Measurements from ENCODE around the gene SLC25A34. TPM values are rescaled to one million over a fixed set of nuclear protein-coding genes. Genes with fewer than 3 reads are reported as not detected.

Gene SLC25A34
- total RNA-seq, 1 donor from 2014 or later: 0.73 TPM

- no peaks in the 10 kb centered on the region for H3K36me3 ChIP-seq (ENCODE audit: insufficient read depth, low read length)
- no peak for FAIRE-seq
- no peak overlapping the region for H3K9ac ChIP-seq (ENCODE audit: low read length)
- no peaks in the 10 kb centered on the region for H3K9me3 Mint-ChIP-seq (ENCODE audit: unreplicated experiment)
- no peak overlapping the region for H3K27ac Mint-ChIP-seq (ENCODE audit: unreplicated experiment)
- no peak overlapping the region for H3K4me2 ChIP-seq (ENCODE audit: low read length)
- no peaks in the 10 kb centered on the region for H3K9me3 ChIP-seq (ENCODE audit: insufficient read depth, low read depth, low read length)
- no peaks in the 10 kb centered on the region for H3K4me1 Mint-ChIP-seq (ENCODE audit: low read depth, unreplicated experiment)
- H3K79me2 ChIP-seq (ENCODE audit: insufficient read depth, low read length): no peaks in the 10 kb centered on the region
- TF ChIP-seq CTCF (IDR thresholded peaks at IDR 0.05; ENCODE audit: insufficient read depth, low read depth, low read length): peak; percentile 49
- TF ChIP-seq EZH2 (IDR thresholded peaks at IDR 0.05; ENCODE audit: insufficient read depth, low read length): no peak
- H3K4me1 ChIP-seq (ENCODE audit: insufficient read depth, low read length): no peaks in the 10 kb centered on the region
- no peak overlapping the region for H3K4me3 Mint-ChIP-seq (ENCODE audit: unreplicated experiment)
- H3K4me3 ChIP-seq (ENCODE audit: insufficient read depth, low read depth, low read length): no peak overlapping the region
- no peak overlapping the region for H3K27ac ChIP-seq (ENCODE audit: low read depth, low read length)
- no peaks in the 10 kb centered on the region for H3K27me3 ChIP-seq (ENCODE audit: insufficient read depth, low read length)
- peak; percentile 30 for DNase-seq (ENCODE audit: low read depth)
- no peaks in the 10 kb centered on the region for H3K36me3 Mint-ChIP-seq (ENCODE audit: low read depth, unreplicated experiment)
- H3K27me3 Mint-ChIP-seq (ENCODE audit: low read depth, unreplicated experiment): peaks cover 8% of the 10 kb centered on the region
- H2AFZ ChIP-seq (ENCODE audit: low read depth, low read length): no peak overlapping the region
- H4K20me1 ChIP-seq (ENCODE audit: insufficient read depth, low read length): no peaks in the 10 kb centered on the region
These were observed 5.1 kb downstream of the SLC25A34 start for GRCh38 chr1:15740924-15741850.

- Histone ChIP-seq H3K27ac (ENCODE audit: low read depth, low read length) (no peak within 1 kb of the TSS), H3K79me2 (ENCODE audit: insufficient read depth, low read length) (no peaks in the 10 kb centered on the region), H4K20me1 (ENCODE audit: insufficient read depth, low read length) (no peaks in the 10 kb centered on the region), H3K4me2 (ENCODE audit: low read length) (no peak within 1 kb of the TSS), H3K27me3 (ENCODE audit: insufficient read depth, low read length) (no peaks in the 10 kb centered on the region), H3K9ac (ENCODE audit: low read length) (no peak within 1 kb of the TSS), H3K4me1 (ENCODE audit: insufficient read depth, low read length) (no peaks in the 10 kb centered on the region), H2AFZ (ENCODE audit: low read depth, low read length) (no peak within 1 kb of the TSS), H3K4me3 (ENCODE audit: insufficient read depth, low read depth, low read length) (no peak within 1 kb of the TSS), H3K9me3 (ENCODE audit: insufficient read depth, low read depth, low read length) (no peaks in the 10 kb centered on the region), H3K36me3 (ENCODE audit: insufficient read depth, low read length) (no peaks in the 10 kb centered on the region)
- H3K27ac Mint-ChIP-seq (ENCODE audit: unreplicated experiment): no peak within 1 kb of the TSS
- DNase-seq (ENCODE audit: low read depth) (no peak), FAIRE-seq (no peak)
- peaks cover 8% of the 10 kb centered on the region for H3K27me3 Mint-ChIP-seq (ENCODE audit: low read depth, unreplicated experiment)
- no peaks in the 10 kb centered on the region for H3K9me3 Mint-ChIP-seq (ENCODE audit: unreplicated experiment)
- H3K4me3 Mint-ChIP-seq (ENCODE audit: unreplicated experiment): no peak within 1 kb of the TSS
- no peak for TF ChIP-seq CTCF (IDR thresholded peaks at IDR 0.05; ENCODE audit: insufficient read depth, low read depth, low read length)
- TF ChIP-seq EZH2 (IDR thresholded peaks at IDR 0.05; ENCODE audit: insufficient read depth, low read length): no peak
- no peaks in the 10 kb centered on the region for H3K4me1 Mint-ChIP-seq (ENCODE audit: low read depth, unreplicated experiment)
- H3K36me3 Mint-ChIP-seq (ENCODE audit: low read depth, unreplicated experiment): no peaks in the 10 kb centered on the region
These were observed 6.3 kb downstream of the SLC25A34 start, which contains the start of gene TMEM82 for GRCh38 chr1:15742339-15742801. TMEM82 (plus strand) TSS chr1:15742499; CDS start chr1:15742560, 61 bp downstream.

Data from astrocyte (in vitro differentiated cells and primary cell).